Keratinocyte (primary cell): ENCODE measurements around the gene NDOR1. TPM values are rescaled to one million over a fixed set of nuclear protein-coding genes. Genes with fewer than 3 reads are reported as not detected.

Experiments used
- DNase-seq: peaks from one replicate; pipeline ENCODE4 v3.0.0-alpha.2; 2011; ENCODE audit warnings: low read depth, missing footprints, low spot score
- FAIRE-seq: peaks from 2 replicates; lab custom pipeline; 2011; peaks lifted over from hg19 to GRCh38; lab: Jason Lieb, UNC
- H2AFZ ChIP-seq: 2 replicates; pipeline ENCODE4 v1.6.0; 2012; ENCODE audit warnings: low read length, control low read depth, inconsistent platforms; ENCODE audit not compliant: control insufficient read depth
- H3K27ac ChIP-seq: 2 replicates; pipeline ENCODE4 v1.5.1; 2011; ENCODE audit warnings: low read length; ENCODE audit not compliant: control insufficient read depth, insufficient read depth
- H3K27me3 ChIP-seq: 3 replicates; pipeline ENCODE4 v1.6.0; 2011; ENCODE audit warnings: low read length; ENCODE audit not compliant: control insufficient read depth, insufficient read depth; ENCODE audit errors: extremely low read depth
- H3K36me3 ChIP-seq, 2 experiments: 2 replicates in 1 of 2; 3 replicates in 1 of 2; pipeline ENCODE4 v1.5.1; 2011; ENCODE audit warnings: low read length in 2 of 2, mild to moderate bottlenecking in 1 of 2; ENCODE audit not compliant: control insufficient read depth in 2 of 2, insufficient read depth in 2 of 2; ENCODE audit errors: extremely low read depth in 1 of 2
- H3K4me1 ChIP-seq: 3 replicates; pipeline ENCODE4 v1.5.1; 2011; ENCODE audit warnings: low read length; ENCODE audit not compliant: control insufficient read depth, insufficient read depth; ENCODE audit errors: extremely low read depth
- H3K4me2 ChIP-seq: 3 replicates; pipeline ENCODE4 v1.6.0; 2011; ENCODE audit warnings: low read depth, low read length; ENCODE audit not compliant: control insufficient read depth, insufficient read depth; ENCODE audit errors: extremely low read depth
- H3K4me3 ChIP-seq, 3 experiments: fragments of 200-600 bp in 1 of 3; sonication (generic) in 1 of 3; 2 replicates in 2 of 3; 3 replicates in 1 of 3; pipeline ENCODE4 v1.5.1; 2011 to 2016; ENCODE audit warnings: low read length in 3 of 3, mild to moderate bottlenecking in 3 of 3, control low read depth in 2 of 3, inconsistent platforms in 1 of 3, low read depth in 1 of 3, mixed read lengths in 1 of 3, mixed run types in 1 of 3, moderate library complexity in 1 of 3; ENCODE audit not compliant: control insufficient read depth in 2 of 3, insufficient read depth in 2 of 3; ENCODE audit errors: extremely low read depth in 1 of 3
- H3K79me2 ChIP-seq: 2 replicates; pipeline ENCODE4 v1.6.0; 2012; ENCODE audit warnings: low read length; ENCODE audit not compliant: control insufficient read depth, insufficient read depth
- H3K9ac ChIP-seq: 3 replicates; pipeline ENCODE4 v1.6.0; 2011; ENCODE audit warnings: low read length; ENCODE audit not compliant: control insufficient read depth, insufficient read depth; ENCODE audit errors: extremely low read depth
- H3K9me1 ChIP-seq: 3 replicates; pipeline ENCODE4 v1.6.0; 2011; ENCODE audit warnings: low read length; ENCODE audit not compliant: control insufficient read depth, insufficient read depth; ENCODE audit errors: extremely low read depth
- H3K9me3 ChIP-seq: 2 replicates; pipeline ENCODE4 v1.5.1; 2012; ENCODE audit warnings: low read depth, low read length; ENCODE audit not compliant: control insufficient read depth
- H4K20me1 ChIP-seq: 3 replicates; pipeline ENCODE4 v1.6.0; 2011; ENCODE audit warnings: low read length; ENCODE audit not compliant: control insufficient read depth, insufficient read depth; ENCODE audit errors: extremely low read depth
- CTCF ChIP-seq, 3 experiments: IDR thresholded peaks in 1 of 3; conservative IDR thresholded peaks in 1 of 3; optimal IDR thresholded peaks in 1 of 3; 2 replicates in 2 of 3; 3 replicates in 1 of 3; pipeline versions ENCODE3 to v1.5.1; 2011; ENCODE audit warnings: low read length in 3 of 3, mild to moderate bottlenecking in 3 of 3, moderate library complexity in 2 of 3, control low read depth in 1 of 3, inconsistent platforms in 1 of 3; ENCODE audit not compliant: insufficient read depth in 2 of 3; ENCODE audit errors: extremely low read depth in 1 of 3
- EZH2 ChIP-seq: IDR thresholded peaks from one replicate; pipeline ENCODE4 v1.6.1; 2012; ENCODE audit warnings: inconsistent platforms, mild to moderate bottlenecking, low read length, moderate library complexity
- dilution Hi-C: fragments of 300-500 bp; cut with MboI; formaldehyde crosslinking; loops from one replicate; pipeline ENCODE4 v1.7.0; 2020; ENCODE audit warnings: low sequenced_read_pairs; ENCODE audit not compliant: extremely low pct_ligation_motif_present
- polyA plus RNA-seq, 5 experiments: library from polyadenylated mRNA; depleted of rRNA in 3 of 5; stranded (reverse) in 3 of 5; stranded (forward) in 1 of 5; unstranded in 1 of 5; fragments of >200 nt; gene quantifications; 1 replicate in 1 of 5; 2 replicates in 3 of 5; 3 replicates in 1 of 5; pipeline versions ENCODE4 v1.2.1 to v1.2.3, GENCODE V29; 2011 to 2012; ENCODE audit warnings: missing spikeins in 2 of 5, low read depth in 1 of 5, low replicate concordance in 1 of 5

Gene NDOR1
- polyA plus RNA-seq, 1 donor (not counting 4 experiments of a cell fraction or from before 2014, with no cell fraction given), result 3.9 TPM

- DNase-seq (no peak), FAIRE-seq (no peak)
- Histone ChIP-seq H3K4me1 (peaks cover 38% of the 10 kb centered on the region), H2AFZ (no peak overlapping the region), H3K79me2 (peaks cover 38% of the 10 kb centered on the region), H3K27me3 (peaks cover 3% of the 10 kb centered on the region), H3K4me3 (no peak overlapping the region), H4K20me1 (peaks cover 5% of the 10 kb centered on the region), H3K9me3 (no peaks in the 10 kb centered on the region), H3K27ac (no peak overlapping the region), H3K9me1 (peaks cover 3% of the 10 kb centered on the region), H3K9ac (no peak overlapping the region), H3K36me3 (peaks cover 9 to 13% of the 10 kb centered on the region in 2 experiments), H3K4me2 (no peak overlapping the region)
- dilution Hi-C loops, result no loop called here
- TF ChIP-seq EZH2, result no peak
- no peak for TF ChIP-seq CTCF (optimal IDR thresholded peaks at IDR 0.05 in 1 of 3, IDR thresholded peaks at IDR 0.05 in 1 of 3, conservative IDR thresholded peaks at IDR 0.05 in 1 of 3; ENCODE audit: extremely low read depth in 1 of 3, insufficient read depth in 2 of 3, low read length in 3 of 3)
Measured at GRCh38 chr9:137191245-137191644, 14.3 kb upstream of the NDOR1 start.

- no peak for DNase-seq
- no peak for TF ChIP-seq EZH2
- TF ChIP-seq CTCF (optimal IDR thresholded peaks at IDR 0.05 in 1 of 3, IDR thresholded peaks at IDR 0.05 in 1 of 3, conservative IDR thresholded peaks at IDR 0.05 in 1 of 3; ENCODE audit: extremely low read depth in 1 of 3, insufficient read depth in 2 of 3, low read length in 3 of 3), result no peak
- H3K9me1 ChIP-seq, result peaks cover 3% of the 10 kb centered on the region
- H3K36me3 ChIP-seq, result peaks cover 9 to 13% of the 10 kb centered on the region in 2 experiments
- no peak for FAIRE-seq
- peaks cover 5% of the 10 kb centered on the region for H4K20me1 ChIP-seq
- H3K27ac ChIP-seq, result no peak overlapping the region
- peaks cover 32% of the 10 kb centered on the region for H3K79me2 ChIP-seq
- peaks cover 36% of the 10 kb centered on the region for H3K4me1 ChIP-seq
- dilution Hi-C loops, result no loop called here
- no peak overlapping the region for H3K4me3 ChIP-seq
- no peak overlapping the region for H2AFZ ChIP-seq
- no peak overlapping the region for H3K4me2 ChIP-seq
- H3K9me3 ChIP-seq, result no peaks in the 10 kb centered on the region
- H3K27me3 ChIP-seq, result peaks cover 3% of the 10 kb centered on the region
- no peak overlapping the region for H3K9ac ChIP-seq
Measured at GRCh38 chr9:137191691-137192447, 13.6 kb upstream of the NDOR1 start.
